HG02870 (cell line): ENCODE measurements around the gene PRSS58.
A peak's percentile ranks its signal among the peaks of the same experiment; 100 is the strongest.

Experiments
- ATAC-seq: cut with Tn5 transposase; IDR thresholded peaks from one replicate; pipeline ENCODE4 v1.9.1; 2021; ENCODE audit warnings: mild to moderate bottlenecking, moderate library complexity; ENCODE audit not compliant: unreplicated experiment

The PRSS58 gene, protein sequence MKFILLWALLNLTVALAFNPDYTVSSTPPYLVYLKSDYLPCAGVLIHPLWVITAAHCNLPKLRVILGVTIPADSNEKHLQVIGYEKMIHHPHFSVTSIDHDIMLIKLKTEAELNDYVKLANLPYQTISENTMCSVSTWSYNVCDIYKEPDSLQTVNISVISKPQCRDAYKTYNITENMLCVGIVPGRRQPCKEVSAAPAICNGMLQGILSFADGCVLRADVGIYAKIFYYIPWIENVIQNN

DNA sequence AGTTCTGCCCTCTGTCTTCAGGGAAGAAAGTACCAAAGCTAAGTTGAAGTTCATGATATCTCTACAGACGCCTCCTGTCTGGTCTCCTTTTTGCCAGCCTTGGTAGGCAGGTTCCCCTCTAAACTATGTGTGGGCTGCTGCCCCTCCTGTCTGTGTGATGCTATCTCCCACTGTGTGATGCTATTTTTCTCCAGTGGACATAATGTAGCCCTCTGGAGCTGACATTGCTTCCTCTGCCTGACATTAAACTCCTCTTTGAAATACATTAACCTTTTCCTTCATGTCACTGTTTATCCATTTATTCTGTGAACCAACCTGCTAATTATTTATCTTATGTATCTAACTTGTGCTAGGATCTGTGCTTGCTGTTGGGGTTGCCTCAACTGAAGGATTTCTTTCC is at the start of gene PRSS58:
TSS of gene PRSS58 (minus strand) at position 101 of the 400 bp plus-strand sequence. CDS start 351 bp downstream, outside the sequence.
- no peak for ATAC-seq

DNA sequence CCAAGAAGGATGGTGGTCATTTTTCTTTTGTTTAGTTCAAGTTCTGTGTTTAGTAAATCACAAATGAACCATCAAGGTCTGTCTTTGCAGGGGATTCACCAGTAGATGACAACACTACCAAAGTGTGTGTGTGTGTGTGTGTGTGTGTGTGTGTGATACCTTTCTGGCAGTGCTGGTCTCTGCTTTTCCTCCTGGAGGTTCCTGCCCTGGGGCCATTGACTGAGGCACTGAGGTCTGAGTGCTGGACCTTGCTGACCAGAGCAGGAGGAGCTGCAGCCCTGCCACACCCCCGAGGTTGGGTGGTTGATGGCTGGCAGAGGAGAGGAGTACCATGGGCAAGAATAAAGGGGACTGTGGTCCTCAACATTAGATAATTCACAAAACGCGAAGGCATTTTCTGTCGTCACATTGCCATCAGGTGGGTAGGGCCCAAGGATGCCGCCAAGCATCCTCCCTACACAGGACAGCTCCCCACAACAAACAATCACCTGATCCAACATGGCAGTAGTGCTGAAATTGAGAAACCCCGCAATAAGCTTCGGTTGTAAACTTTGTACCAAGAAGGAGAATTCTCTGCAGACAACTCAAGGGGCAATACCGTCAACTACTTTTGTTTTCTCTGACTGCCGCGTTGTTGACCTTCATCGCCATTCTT is 49.5 kb upstream of the PRSS58 start:
- no peak for ATAC-seq

DNA sequence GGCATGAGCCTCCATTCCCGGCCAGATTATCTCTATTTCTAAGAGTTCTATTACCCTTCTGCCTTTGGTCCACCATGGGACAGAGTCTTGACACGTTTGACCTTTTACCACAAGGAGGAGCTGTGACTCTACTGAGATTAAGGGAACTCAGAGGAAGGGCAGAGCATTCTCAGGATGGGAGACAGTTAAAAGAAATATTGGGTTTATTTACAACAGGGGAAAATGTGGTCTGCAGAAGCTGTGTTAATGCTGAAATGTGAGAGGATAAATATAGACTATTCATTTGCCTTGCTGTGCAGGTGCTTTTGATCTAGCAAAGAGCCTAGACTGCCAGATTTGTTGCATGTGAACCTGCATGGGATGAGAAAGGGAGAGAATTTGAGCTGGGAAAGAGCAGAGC is 45.8 kb upstream of the PRSS58 start:
- peak; percentile 70 for ATAC-seq

DNA sequence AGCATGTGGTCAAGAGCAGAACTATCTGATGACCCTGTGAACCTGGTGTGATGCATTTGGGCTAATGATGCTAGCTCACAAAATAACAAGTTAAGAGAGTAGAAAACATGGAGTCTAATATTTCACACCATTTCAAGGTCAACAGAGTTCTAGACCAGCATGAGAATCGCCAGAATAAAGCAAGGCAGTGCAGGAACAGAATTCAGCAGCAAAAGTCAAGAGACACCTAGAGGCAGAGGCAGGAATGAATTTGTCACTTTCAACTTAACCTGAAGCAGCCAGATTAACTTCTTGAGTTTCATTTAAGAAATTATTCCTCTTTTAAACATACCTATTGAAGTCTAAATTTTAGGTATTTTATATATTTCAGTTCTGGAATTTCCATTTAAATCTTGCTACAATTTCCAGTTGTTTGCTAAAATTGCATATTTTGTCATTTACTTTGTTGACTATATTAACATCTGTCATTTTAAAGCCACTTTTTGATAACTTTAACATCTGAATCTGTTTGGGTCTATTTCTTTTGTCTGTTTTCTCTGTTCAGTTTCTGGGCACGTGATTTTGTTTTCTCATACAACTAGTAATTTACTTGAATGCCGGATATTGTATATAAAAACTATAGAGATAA is 44.2 kb upstream of the PRSS58 start:
- no peak for ATAC-seq

DNA sequence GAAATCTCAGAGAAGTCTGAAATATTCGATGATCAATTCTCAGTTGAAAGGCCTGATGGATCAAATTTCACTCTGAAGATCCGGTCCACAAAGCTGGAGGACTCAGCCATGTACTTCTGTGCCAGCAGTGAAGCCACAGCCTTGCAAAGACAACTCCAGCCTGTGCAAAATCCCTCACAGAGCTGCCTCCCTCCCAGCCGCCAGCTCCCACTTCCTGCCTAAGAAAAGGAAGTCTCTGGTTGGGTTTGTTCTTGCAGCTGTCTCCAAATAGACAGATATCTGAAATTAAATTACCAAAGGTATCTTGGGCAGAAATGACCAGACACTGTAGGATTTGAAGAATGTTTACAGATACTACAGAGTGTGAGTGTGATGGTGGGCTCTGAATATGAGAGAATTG is 43.4 kb upstream of the PRSS58 start:
- ATAC-seq: no peak

DNA sequence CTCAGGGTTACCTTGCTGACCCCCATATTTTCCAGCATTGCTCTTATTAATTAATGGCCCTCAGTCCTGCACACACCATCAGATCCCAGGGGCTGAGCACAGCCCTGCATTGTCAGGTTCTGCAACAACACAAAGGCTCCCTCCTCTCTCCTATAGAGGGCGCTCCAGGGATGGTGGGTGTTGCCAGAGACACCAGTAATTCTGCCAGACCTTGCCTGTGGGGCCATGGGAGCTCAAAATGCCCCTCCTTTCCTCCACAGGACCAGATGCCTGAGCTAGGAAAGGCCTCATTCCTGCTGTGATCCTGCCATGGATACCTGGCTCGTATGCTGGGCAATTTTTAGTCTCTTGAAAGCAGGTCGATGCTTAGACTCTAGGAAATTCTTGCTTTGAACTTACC is 42.8 kb upstream of the PRSS58 start:
- no peak for ATAC-seq

DNA sequence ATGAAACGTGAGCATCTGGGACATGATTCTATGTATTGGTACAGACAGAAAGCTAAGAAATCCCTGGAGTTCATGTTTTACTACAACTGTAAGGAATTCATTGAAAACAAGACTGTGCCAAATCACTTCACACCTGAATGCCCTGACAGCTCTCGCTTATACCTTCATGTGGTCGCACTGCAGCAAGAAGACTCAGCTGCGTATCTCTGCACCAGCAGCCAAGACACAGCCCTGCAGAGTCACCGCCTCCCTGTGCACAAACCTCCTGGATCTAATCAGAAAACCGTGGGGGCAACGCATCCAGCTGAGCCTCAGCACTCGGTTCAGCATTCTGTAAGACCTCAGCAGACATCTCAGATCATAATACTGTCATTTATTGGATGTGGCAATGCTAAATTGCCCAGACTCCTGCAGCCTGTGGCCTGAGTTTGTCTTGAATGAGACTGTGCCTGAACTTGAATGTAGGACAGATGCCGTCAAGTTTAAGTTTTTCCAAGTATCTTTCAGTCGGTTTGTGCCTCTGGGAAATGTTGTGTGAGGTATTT is 41.5 kb upstream of the PRSS58 start:
- ATAC-seq: no peak

DNA sequence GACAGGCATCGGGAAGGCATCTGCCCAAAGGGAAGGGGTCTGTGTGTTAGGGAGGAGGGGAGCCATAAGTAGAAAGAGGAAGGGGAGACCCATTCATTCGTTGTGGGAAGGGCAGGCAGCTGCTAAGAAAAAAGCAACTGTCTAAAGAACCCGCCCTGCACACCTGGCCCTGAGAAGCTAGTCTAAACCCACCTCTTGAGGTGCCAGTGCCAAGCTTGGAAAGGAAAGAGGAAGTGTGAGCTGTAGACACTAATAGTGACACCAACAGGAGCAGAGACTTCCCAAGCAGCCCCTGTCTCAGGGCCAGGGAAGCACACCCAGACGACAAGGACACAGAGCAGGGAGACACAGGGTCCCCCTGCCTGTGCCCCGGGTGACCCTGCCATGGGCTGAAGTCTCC is 40.8 kb upstream of the PRSS58 start:
- ATAC-seq: no peak

DNA sequence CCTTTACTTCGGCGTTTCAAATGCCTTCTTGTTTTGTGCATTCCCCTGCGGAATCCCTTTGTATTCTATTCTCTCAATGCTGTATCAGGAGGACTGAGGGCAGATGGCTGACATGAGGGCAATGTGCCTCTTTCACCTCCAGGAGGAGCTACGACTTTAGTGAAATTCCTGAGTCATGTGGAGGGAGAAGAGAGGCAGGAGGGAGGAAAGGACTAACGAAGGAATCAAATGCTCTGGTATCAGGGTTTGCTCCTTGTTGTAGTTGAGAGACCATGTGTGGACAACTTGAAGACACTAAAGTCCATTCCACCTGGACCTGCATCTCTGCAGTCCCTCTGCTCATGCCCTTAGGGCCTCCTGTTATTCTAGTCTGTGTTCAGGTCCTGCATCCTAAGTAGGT is 40.2 kb upstream of the PRSS58 start:
- ATAC-seq: no peak

DNA sequence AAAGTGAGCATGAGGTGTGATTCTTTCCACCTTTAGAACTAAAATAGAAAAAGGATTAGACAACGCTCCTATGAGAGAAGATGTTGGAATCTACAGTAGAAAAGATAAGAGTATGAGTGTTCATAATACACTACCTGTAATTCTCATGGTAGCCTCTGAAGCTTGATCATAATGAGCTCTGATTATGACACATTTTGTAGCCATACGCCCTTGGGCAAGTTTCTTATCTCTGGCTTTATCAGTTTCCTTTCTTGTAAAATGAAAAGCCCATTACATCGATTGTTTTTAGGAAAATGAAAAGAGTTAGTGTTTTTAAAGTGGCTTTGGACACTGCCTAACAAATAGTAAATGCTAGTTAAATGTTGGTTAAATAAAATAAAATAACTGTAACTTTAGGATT is 22.4 kb upstream of the PRSS58 start:
- no peak for ATAC-seq

DNA sequence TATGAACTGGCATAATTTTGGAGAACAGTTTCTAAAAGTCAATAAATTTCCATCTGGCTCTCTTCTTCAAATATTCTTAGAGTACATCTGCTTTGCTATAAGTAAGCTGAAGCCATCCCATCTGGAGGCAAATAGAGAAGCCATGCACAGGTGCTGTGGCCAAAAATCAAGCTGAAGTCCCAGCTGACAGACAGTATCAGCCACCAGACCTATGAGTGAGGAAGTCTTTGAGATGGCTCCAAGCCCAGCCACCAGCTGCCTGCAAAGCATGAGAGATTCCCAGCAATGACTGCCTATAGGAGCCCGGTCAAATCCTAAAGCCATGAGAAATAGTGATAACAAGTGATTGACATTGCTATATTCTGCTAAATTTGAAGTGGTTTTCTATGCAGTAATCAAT is 21.7 kb upstream of the PRSS58 start:
- ATAC-seq: no peak

DNA sequence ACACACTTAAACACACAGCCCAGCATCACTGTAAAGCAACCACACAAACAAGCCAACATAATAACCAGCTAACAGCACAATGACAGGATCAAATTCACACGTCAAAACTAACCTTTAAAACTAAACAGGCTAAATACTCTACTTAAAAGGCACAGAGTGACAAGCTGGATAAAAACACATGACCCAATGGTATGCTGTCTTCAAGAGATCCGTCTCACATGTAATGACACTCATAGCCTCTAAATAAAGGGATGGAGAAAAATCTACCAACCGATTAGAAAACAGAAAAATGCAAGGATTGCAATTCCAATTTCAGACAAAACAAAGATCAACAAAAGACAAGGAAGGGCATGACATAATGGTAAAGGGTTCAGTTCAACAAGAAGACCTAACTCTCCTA is 17.2 kb upstream of the PRSS58 start:
- no peak for ATAC-seq

DNA sequence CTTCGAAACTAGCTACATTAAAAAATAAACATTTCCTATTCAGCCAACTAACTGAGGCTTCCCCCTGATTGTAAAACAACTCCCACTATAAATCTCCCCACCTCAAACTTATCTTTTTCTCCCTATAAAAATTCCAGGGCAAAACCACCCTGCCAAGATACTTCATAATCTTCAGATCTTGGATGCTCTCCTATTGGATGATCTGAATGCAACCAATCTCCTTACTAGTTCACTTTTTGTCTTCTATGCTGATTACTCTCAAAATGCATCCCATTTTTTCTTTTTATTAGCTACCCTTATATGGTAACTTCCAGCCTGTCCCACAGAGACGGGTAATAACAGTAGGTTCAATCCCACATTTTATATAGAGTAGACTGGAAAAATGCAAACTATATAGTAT is 15.0 kb upstream of the PRSS58 start:
- no peak for ATAC-seq

DNA sequence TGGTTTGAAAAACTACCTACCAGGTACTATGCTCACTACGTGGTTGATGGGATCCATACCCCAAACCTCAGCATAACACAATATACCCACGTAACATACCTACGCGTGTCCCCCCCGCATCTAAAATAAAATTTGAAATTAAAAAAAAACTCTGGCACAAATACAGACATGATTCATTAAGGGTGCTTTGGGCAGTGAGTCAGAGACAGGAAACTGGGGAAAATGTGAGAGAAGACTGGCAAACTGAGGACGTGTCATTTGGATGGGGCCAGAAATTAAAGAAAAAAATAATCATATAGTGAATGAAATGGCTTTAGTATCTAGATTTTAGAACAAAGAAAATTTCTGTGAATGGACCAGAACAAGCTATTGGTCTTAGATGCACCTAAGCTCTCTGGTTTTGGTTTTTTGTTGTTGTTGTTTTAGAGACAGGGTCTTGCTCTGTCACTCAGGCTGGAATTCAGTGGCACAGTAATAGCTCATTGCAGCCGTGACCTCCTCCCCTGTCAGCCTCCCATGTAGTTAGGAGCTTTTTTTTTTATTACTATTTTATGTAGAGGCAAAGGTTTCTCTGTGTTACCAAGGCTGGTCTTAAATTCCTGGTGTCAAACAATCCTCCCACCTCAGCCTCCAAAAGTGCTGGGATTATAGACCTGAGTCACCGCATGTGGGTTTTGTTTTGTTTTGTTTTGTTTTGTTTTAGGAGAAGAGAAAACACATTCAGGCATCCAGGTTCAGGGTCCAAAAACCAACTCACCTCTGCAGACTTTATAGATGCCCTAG is 5.9 kb upstream of the PRSS58 start:
- ATAC-seq: no peak

DNA sequence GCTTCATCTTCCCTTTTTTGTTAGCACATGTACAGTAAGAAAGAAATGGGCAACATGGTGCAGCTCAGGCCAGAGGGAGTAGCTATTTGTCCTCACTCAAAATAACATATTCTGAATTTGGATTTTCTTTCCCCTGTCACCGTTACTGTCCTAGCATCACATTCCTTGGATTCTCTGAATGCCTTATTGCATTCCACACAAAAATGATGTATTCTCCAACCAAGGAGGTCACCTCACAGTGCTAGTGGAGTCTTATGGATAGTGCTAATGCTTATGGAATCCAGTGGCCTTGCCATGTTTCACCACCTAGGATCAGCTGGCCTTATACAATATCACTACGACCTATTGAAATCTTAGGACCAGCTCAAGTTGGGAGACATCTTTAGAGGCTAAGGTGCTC is 7.2 kb downstream of the PRSS58 start:
- no peak for ATAC-seq

DNA sequence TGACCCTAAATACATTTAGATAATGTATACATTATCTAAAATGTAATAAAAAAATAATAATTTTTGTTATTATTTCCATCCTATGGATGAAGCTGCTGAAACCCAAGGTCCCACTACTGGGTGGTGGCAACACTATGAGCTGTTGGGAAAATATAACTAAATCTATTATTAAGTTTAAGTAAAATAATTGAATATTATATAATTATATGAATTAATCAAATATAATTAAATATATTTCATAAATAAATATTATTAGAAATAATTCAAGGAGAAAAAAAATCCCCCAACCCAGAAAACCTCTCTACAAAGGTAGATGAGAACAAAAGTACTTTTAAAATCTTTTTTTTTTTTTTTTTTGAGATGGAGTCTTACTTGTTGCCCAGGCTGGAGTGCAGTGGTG is 7.9 kb downstream of the PRSS58 start:
- ATAC-seq: no peak

DNA sequence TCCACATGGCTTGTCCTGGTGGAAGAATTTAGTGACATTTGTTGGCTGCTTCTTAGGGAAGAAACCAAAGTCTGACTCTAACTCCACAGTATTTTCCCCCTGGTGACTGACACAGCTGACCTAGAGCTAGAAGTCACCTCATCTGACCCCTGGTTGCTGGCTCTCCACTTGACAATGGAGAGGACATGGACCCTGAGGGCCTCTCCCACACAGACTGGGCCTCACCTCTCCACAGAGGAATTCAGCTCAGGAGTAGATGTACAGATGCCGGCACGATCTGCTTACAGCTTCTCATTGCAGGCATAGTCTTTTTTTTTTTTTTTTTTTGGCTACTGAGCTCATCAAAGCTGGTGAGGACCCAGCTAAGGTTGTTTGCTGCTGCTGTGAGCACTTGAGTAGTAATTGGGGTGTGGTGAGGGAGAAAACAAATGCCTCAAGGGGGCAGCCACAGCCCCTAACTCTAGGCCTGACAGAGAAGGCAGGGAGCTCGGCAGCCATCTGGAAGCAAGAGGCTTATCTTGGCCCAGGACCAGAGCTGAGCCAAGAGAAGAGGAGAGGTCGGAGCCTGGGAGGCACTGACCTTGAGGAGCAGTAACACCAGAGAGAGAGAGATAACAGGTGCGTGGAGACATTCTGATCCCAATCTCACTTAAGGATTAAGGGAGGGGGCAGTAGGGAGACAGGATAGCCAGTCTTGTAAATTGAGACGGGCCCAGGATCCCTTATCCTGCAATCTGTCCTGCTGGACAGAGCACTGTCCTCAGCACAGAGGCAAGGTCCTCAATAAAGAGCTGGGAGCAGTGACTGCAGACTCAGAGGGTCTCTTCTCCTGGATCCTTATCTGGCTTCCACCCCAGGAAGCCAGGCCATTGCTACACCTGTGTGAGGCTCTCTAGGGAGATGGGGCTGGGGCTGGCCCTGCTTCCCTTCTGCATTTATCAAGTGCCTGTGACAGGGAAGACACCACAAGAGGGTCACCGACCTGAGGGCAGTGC is 9.4 kb downstream of the PRSS58 start:
- no peak for ATAC-seq

DNA sequence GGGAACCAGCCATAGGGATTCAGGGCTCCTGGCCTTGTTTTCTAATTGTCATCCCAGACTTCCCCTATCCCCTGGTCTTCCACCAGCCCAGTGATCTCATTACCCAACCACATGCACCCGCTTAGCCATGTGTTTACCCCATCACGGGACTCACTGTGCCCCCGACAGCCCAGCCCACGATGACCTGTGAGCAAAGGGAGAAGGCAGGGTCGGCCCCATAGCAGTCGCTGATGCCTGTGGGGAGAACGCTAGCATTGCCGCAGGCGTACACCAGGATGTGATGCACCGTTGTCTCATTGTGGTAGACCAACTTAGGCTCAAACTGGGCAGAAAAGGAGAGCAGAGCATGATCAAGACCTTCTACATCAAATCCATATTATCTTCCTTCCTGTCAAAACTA is 14.0 kb downstream of the PRSS58 start:
- ATAC-seq: no peak

DNA sequence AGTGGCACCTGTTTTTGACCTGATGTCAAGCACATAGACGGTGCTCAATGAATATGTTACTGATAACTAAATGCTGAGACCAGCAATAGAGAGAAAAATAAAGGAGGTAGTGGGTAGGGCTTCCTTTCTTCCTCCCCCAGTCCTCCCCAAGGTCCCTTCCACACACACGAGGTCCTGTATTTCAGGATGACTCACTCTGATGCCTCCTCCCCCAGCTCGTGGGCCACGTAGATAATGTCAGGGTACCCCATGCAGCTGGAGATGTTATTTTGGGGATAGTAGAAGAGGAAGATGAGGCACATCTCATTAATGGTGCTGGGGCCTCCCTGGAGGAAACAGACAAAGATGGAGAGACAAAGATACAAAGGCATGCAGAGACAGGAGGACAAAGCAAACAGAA is 17.3 kb downstream of the PRSS58 start:
- no peak for ATAC-seq

DNA sequence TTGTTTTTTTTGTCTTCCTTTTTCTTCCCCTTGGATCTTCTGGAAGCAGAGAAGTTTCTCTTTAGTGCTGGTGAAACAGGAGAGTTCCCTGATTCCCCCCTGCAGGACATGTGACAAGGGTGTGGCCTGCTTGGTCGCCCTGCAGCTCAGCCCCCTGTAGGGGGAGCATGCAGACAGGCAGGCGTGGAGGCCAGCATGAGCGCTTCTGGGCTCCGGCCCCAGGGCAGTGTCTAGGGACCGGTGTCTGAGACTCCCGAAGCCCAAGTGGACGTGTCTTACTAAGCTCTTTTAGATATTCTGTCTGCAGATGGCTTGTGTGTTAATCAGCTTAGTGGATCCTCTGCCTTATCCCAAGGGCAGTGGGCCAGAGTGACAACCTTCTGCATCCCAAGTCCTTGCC is 26.1 kb downstream of the PRSS58 start:
- no peak for ATAC-seq
